NB4 (cell line): ENCODE measurements around the gene BNIPL.

Source experiments
- CTCF ChIP-seq: IDR thresholded peaks from one replicate; pipeline ENCODE4 v1.5.1; 2012; ENCODE audit warnings: low read depth, low read length
- MYC ChIP-seq: IDR thresholded peaks from 2 replicates; pipeline ENCODE4 v1.6.1; 2011; ENCODE audit warnings: low read depth, low read length
- POLR2A ChIP-seq: IDR thresholded peaks from 2 replicates; pipeline ENCODE4 v1.6.1; 2011; ENCODE audit warnings: mild to moderate bottlenecking; ENCODE audit not compliant: insufficient read length; ENCODE audit errors: extremely low read depth

GRCh38 chr1:151056149-151056548, 19.8 kb downstream of the BNIPL start:
- no peak for TF ChIP-seq CTCF
- TF ChIP-seq MYC: no peak
- TF ChIP-seq POLR2A: no peak
